HepG2 (cell line): ENCODE results near the gene BIRC3.

ENCODE experiments used
- ASH2L ChIP-seq: fragments of 300-600, 200-600 bp; sonication (generic); IDR thresholded peaks from 2 replicates; pipeline ENCODE4 v1.7.0; 2017; ENCODE audit warnings: low read depth, mild to moderate bottlenecking, moderate library complexity, mixed read lengths, low read length; ENCODE audit not compliant: insufficient read length
- ATAD3A ChIP-seq: sonication (generic); formaldehyde crosslinking; IDR thresholded peaks from 2 replicates; pipeline ENCODE4 v1.4.0; 2020; ENCODE audit warnings: missing genetic modification reagents
- CHD2 ChIP-seq: IDR thresholded peaks from 2 replicates; pipeline ENCODE4 v1.6.1; 2011; ENCODE audit warnings: low read depth, low read length, improper control_type of control experiment
- EP300 ChIP-seq, 3 experiments: sonication (generic) in 1 of 3; formaldehyde crosslinking in 1 of 3; IDR thresholded peaks; 2 replicates each; pipeline versions ENCODE4 v1.5.1 to v1.6.1; 2011 to 2020; ENCODE audit warnings: low read depth in 2 of 3, low read length in 2 of 3, borderline replicate concordance in 1 of 3, improper control_type of control experiment in 1 of 3, mild to moderate bottlenecking in 1 of 3, missing genetic modification reagents in 1 of 3, moderate library complexity in 1 of 3
- GTF2F1 ChIP-seq: fragments of 150-350 bp; IDR thresholded peaks from 2 replicates; pipeline ENCODE4 v1.6.1; 2014; ENCODE audit warnings: low read length
- JUNB ChIP-seq: sonication (generic); formaldehyde crosslinking; IDR thresholded peaks from 2 replicates; pipeline ENCODE4 v1.8.0; 2022; ENCODE audit warnings: missing genetic modification reagents, mild to moderate bottlenecking, borderline replicate concordance
- MAZ ChIP-seq, 2 experiments: sonication (generic) in 1 of 2; formaldehyde crosslinking in 1 of 2; IDR thresholded peaks; 2 replicates each; pipeline versions ENCODE4 v1.5.0 to v1.6.1; 2012 to 2020; ENCODE audit warnings: low read depth in 2 of 2, mild to moderate bottlenecking in 2 of 2, borderline replicate concordance in 1 of 2, improper control_type of control experiment in 1 of 2, low read length in 1 of 2, missing genetic modification reagents in 1 of 2, moderate library complexity in 1 of 2
- MEIS1 ChIP-seq: sonication (generic); formaldehyde crosslinking; IDR thresholded peaks from 2 replicates; pipeline ENCODE4 v1.9.0; 2021; ENCODE audit warnings: mild to moderate bottlenecking, missing genetic modification reagents, moderate library complexity, borderline replicate concordance
- POLR2AphosphoS5 ChIP-seq: IDR thresholded peaks from 2 replicates; pipeline ENCODE4 v1.6.1; 2012; ENCODE audit warnings: low read depth, low read length
- ZNF747 ChIP-seq: sonication (generic); formaldehyde crosslinking; IDR thresholded peaks from 2 replicates; pipeline ENCODE4 v1.8.1; 2023; ENCODE audit warnings: missing genetic modification reagents, mild to moderate bottlenecking, borderline replicate concordance
- TF ChIP-seq, protein P1 (sequence below): sonication (generic); formaldehyde crosslinking; IDR thresholded peaks from 2 replicates; pipeline ENCODE4 v1.5.0; 2020; ENCODE audit warnings: mild to moderate bottlenecking, missing genetic modification reagents, moderate library complexity
- TF ChIP-seq, protein P2 (sequence below), 2 experiments: sonication (generic) in 1 of 2; formaldehyde crosslinking in 1 of 2; IDR thresholded peaks; 2 replicates each; pipeline versions ENCODE4 v1.5.1 to v1.6.1; 2011 to 2020; ENCODE audit warnings: borderline replicate concordance in 1 of 2, low read depth in 1 of 2, low read length in 1 of 2, mild to moderate bottlenecking in 1 of 2, missing genetic modification reagents in 1 of 2, moderate library complexity in 1 of 2

DNA sequence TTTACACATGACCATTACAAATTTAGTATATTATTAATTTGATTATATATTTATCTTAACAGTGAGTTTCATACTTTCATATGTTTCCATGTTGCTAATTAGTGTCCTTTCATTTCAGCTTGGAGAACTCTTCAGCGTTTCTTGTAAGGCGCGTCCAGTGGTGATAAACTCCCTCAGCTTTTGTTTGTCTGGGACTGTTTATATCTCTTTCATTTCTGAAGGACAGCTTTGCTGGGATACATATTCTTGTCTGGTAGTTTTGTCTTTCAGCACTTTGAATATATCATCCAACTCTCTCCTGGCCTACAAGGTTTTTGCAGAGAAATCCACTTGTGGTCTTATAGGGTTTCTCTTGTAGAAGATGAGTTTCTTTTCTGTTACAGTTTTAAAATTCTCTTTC lies 42.1 kb downstream of the BIRC3 start:
- TF ChIP-seq ASH2L, result no peak
- TF ChIP-seq JUNB, result no peak
- no peak for TF ChIP-seq MAZ (IDR thresholded peaks at IDR 0.05; ENCODE audit: borderline replicate concordance, low read depth, low read length)
- TF ChIP-seq MAZ (CRISPR knock-in tag; IDR thresholded peaks at IDR 0.05; ENCODE audit: low read depth), result no peak
- TF ChIP-seq MEIS1 (CRISPR knock-in tag), result no peak
- TF ChIP-seq ZNF747 (CRISPR knock-in tag), result no peak
- TF ChIP-seq, protein P1, sequence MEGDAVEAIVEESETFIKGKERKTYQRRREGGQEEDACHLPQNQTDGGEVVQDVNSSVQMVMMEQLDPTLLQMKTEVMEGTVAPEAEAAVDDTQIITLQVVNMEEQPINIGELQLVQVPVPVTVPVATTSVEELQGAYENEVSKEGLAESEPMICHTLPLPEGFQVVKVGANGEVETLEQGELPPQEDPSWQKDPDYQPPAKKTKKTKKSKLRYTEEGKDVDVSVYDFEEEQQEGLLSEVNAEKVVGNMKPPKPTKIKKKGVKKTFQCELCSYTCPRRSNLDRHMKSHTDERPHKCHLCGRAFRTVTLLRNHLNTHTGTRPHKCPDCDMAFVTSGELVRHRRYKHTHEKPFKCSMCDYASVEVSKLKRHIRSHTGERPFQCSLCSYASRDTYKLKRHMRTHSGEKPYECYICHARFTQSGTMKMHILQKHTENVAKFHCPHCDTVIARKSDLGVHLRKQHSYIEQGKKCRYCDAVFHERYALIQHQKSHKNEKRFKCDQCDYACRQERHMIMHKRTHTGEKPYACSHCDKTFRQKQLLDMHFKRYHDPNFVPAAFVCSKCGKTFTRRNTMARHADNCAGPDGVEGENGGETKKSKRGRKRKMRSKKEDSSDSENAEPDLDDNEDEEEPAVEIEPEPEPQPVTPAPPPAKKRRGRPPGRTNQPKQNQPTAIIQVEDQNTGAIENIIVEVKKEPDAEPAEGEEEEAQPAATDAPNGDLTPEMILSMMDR (CRISPR knock-in tag), result no peak
- no peak for TF ChIP-seq ATAD3A
- TF ChIP-seq GTF2F1, result no peak
- no peak for TF ChIP-seq POLR2AphosphoS5
- TF ChIP-seq EP300 (IDR thresholded peaks at IDR 0.05; ENCODE audit: low read depth in 2 of 2, low read length in 2 of 2), result no peak
- TF ChIP-seq EP300 (CRISPR knock-in tag; IDR thresholded peaks at IDR 0.05; ENCODE audit: borderline replicate concordance), result no peak
- no peak for TF ChIP-seq CHD2
- TF ChIP-seq, protein P2, sequence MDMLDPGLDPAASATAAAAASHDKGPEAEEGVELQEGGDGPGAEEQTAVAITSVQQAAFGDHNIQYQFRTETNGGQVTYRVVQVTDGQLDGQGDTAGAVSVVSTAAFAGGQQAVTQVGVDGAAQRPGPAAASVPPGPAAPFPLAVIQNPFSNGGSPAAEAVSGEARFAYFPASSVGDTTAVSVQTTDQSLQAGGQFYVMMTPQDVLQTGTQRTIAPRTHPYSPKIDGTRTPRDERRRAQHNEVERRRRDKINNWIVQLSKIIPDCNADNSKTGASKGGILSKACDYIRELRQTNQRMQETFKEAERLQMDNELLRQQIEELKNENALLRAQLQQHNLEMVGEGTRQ (IDR thresholded peaks at IDR 0.05; ENCODE audit: low read depth, low read length), result no peak
- TF ChIP-seq, protein P2 (CRISPR knock-in tag; IDR thresholded peaks at IDR 0.05; ENCODE audit: borderline replicate concordance), result no peak
